Endothelial cell of umbilical vein (primary cell): ENCODE data around the gene ZER1. TPM values are rescaled to one million over a fixed set of nuclear protein-coding genes. Genes with fewer than 3 reads are reported as not detected.

Source experiments
- BruUV-seq: library from RNA; stranded (reverse); fragments of 400-500 nt; replicated peaks from 2 replicates; lab custom pipeline; 2021; lab: Mats Ljungman, UMichigan
- CTCF ChIA-PET: fragments of 300-600, 350-600 bp; sonication (Branson Sonifier 250); formaldehyde crosslinking; loops from one replicate; lab custom pipeline; 2021; ENCODE audit warnings: antibody characterized with exemption, inconsistent platforms; lab: Charles Lee
- POLR2A ChIA-PET: fragments of 300-600, 350-600 bp; sonication (Branson Sonifier 250); formaldehyde crosslinking; loops from one replicate; lab custom pipeline; 2021; ENCODE audit warnings: antibody characterized with exemption, inconsistent platforms; lab: Charles Lee
- DNase-seq: peaks from one replicate; pipeline ENCODE4 v3.0.0-alpha.2; 2011; ENCODE audit warnings: low read depth, low spot score
- FAIRE-seq: peaks from 2 replicates; lab custom pipeline; 2011; peaks lifted over from hg19 to GRCh38; lab: Jason Lieb, UNC
- H2AFZ ChIP-seq: 2 replicates; pipeline ENCODE4 v1.6.0; 2012; ENCODE audit warnings: low read depth, low read length, control low read depth, inconsistent platforms
- H3K27ac ChIP-seq: 2 replicates; pipeline ENCODE4 v1.5.1; 2011; ENCODE audit warnings: low read depth, mild to moderate bottlenecking, control low read depth, low read length, moderate library complexity; ENCODE audit not compliant: insufficient read depth
- H3K27me3 ChIP-seq, 2 experiments: 2 replicates each; pipeline versions ENCODE4 v1.6.0 to v1.6.1; 2011; ENCODE audit warnings: low read length in 2 of 2, mixed read lengths in 1 of 2; ENCODE audit not compliant: control insufficient read depth in 2 of 2, insufficient read depth in 2 of 2
- H3K36me3 ChIP-seq, 2 experiments: 2 replicates in 1 of 2; 3 replicates in 1 of 2; pipeline ENCODE4 v1.5.1; 2011; ENCODE audit warnings: low read length in 2 of 2, mild to moderate bottlenecking in 1 of 2, moderate library complexity in 1 of 2; ENCODE audit not compliant: control insufficient read depth in 2 of 2, insufficient read depth in 2 of 2; ENCODE audit errors: extremely low read depth in 1 of 2
- H3K4me1 ChIP-seq: 3 replicates; pipeline ENCODE4 v1.5.1; 2011; ENCODE audit warnings: mild to moderate bottlenecking, low read length; ENCODE audit not compliant: control insufficient read depth, insufficient read depth; ENCODE audit errors: extremely low read depth
- H3K4me2 ChIP-seq: 2 replicates; pipeline ENCODE4 v1.6.1; 2011; ENCODE audit warnings: low read length, control low read depth, mixed read lengths; ENCODE audit not compliant: insufficient read depth
- H3K4me3 ChIP-seq, 3 experiments: fragments of 200-600 bp in 1 of 3; sonication (generic), shearing (Covaris generic) in 1 of 3; replicated peaks in 1 of 3; 2 replicates each; pipeline ENCODE4 v1.5.1; 2011 to 2016; ENCODE audit warnings: control low read depth in 3 of 3, low read length in 3 of 3, mild to moderate bottlenecking in 2 of 3, inconsistent platforms in 1 of 3, low read depth in 1 of 3, moderate library complexity in 1 of 3; ENCODE audit not compliant: insufficient read depth in 1 of 3
- H3K79me2 ChIP-seq: 2 replicates; pipeline ENCODE4 v1.6.0; 2012; ENCODE audit warnings: low read length, inconsistent platforms; ENCODE audit not compliant: control insufficient read depth, insufficient read depth
- H3K9ac ChIP-seq: replicated peaks from 2 replicates; pipeline ENCODE3; 2011; ENCODE audit warnings: low read length, control low read depth; ENCODE audit not compliant: insufficient read depth; ENCODE audit errors: extremely low read depth
- H3K9me1 ChIP-seq: replicated peaks from 3 replicates; pipeline ENCODE4 v1.6.0; 2011; ENCODE audit warnings: mild to moderate bottlenecking, low read length; ENCODE audit not compliant: control insufficient read depth, insufficient read depth; ENCODE audit errors: extremely low read depth
- H3K9me3 ChIP-seq: replicated peaks from 2 replicates; pipeline ENCODE4 v1.5.1; 2012; ENCODE audit warnings: low read length, inconsistent platforms; ENCODE audit not compliant: control insufficient read depth, insufficient read depth
- H4K20me1 ChIP-seq: replicated peaks from 2 replicates; pipeline ENCODE3; 2011; ENCODE audit warnings: mild to moderate bottlenecking, low read length; ENCODE audit not compliant: control insufficient read depth, insufficient read depth; ENCODE audit errors: extremely low read depth
- EZH2 ChIP-seq: IDR thresholded peaks from 2 replicates; pipeline ENCODE4 v1.6.1; 2012; ENCODE audit warnings: borderline replicate concordance, low read depth, mild to moderate bottlenecking, moderate library complexity, low read length, inconsistent platforms; ENCODE audit not compliant: severe bottlenecking
- FOS ChIP-seq: IDR thresholded peaks from 2 replicates; pipeline ENCODE4 v1.6.1; 2011; ENCODE audit warnings: mild to moderate bottlenecking, low read length, moderate library complexity, borderline replicate concordance; ENCODE audit not compliant: insufficient read depth
- GATA2 ChIP-seq: IDR thresholded peaks from 2 replicates; pipeline ENCODE4 v1.7.0; 2011; ENCODE audit warnings: low read depth, mild to moderate bottlenecking, moderate library complexity, mixed read lengths, low read length; ENCODE audit not compliant: insufficient read length, insufficient read depth
- JUN ChIP-seq: IDR thresholded peaks from 2 replicates; pipeline ENCODE4 v1.6.1; 2011; ENCODE audit warnings: borderline replicate concordance, low read depth; ENCODE audit not compliant: insufficient read length, insufficient read depth
- MYC ChIP-seq: IDR thresholded peaks from one replicate; pipeline ENCODE4 v1.6.1; 2011; ENCODE audit warnings: mild to moderate bottlenecking, low read depth, low read length
- POLR2A ChIP-seq: IDR thresholded peaks from 2 replicates; pipeline ENCODE4 v1.6.1; 2012; ENCODE audit warnings: low read depth, mild to moderate bottlenecking, control low read depth, low read length
- POLR2AphosphoS5 ChIP-seq: IDR thresholded peaks from 2 replicates; pipeline ENCODE4 v1.6.1; 2012; ENCODE audit warnings: low read depth, mild to moderate bottlenecking, control low read depth, low read length, moderate library complexity; ENCODE audit not compliant: insufficient read depth
- dilution Hi-C: fragments of 300-500 bp; cut with MboI; formaldehyde crosslinking; loops from one replicate; pipeline ENCODE4 v1.15.0; 2019; ENCODE audit warnings: low sequenced_read_pairs; ENCODE audit not compliant: extremely low pct_ligation_motif_present
- intact Hi-C: fragments of 100-400 bp; cut with micrococcal nuclease; formaldehyde crosslinking; loops from one replicate; pipeline ENCODE4 v1.10.0; 2022
- polyA plus RNA-seq, 4 experiments: library from polyadenylated mRNA; depleted of rRNA in 3 of 4; stranded (reverse) in 3 of 4; unstranded in 1 of 4; fragments of >200 nt; gene quantifications; 2 replicates each; pipeline versions ENCODE4 v1.2.1 to v1.2.3, GENCODE V29; 2011 to 2012; ENCODE audit warnings: missing spikeins in 1 of 4
- total RNA-seq: library from RNA; stranded (reverse); gene quantifications from 2 replicates; pipeline ENCODE4 v1.2.3, GENCODE V29; 2021
- TF ChIP-seq, protein P1 (sequence below), 2 donors: IDR thresholded peaks; 1 replicate in 1 of 2; 2 replicates in 1 of 2; pipeline ENCODE4 v1.5.1; 2011; ENCODE audit warnings: low read length in 2 of 2, mild to moderate bottlenecking in 2 of 2, moderate library complexity in 2 of 2, control low read depth in 1 of 2, inconsistent platforms in 1 of 2, low read depth in 1 of 2; ENCODE audit not compliant: insufficient read depth in 1 of 2; ENCODE audit errors: extremely low read depth in 1 of 2
- TF ChIP-seq, protein P2 (sequence below): IDR thresholded peaks from 2 replicates; pipeline ENCODE4 v1.6.1; 2011; ENCODE audit not compliant: insufficient read depth, insufficient read length

The ZER1 gene
- total and polyA plus RNA-seq, 2 donors (not counting 3 experiments of a cell fraction or from before 2014, with no cell fraction given) = 23.0 to 29.9 TPM

DNA sequence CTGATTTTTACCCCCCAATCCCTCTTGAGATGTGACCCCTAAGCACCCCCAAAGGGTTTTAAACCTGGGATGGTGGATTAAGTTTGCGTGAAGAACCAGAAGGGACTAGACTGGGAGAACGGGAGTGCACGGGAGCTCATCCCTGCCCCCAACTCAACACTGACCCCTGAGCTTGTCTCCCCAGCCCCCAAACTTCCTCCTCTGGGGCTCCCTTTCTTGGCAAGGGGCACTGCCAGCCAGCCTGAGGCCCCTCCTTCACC lies 87.7 kb downstream of the ZER1 start:
- Histone ChIP-seq H3K27me3 (no peaks in the 10 kb centered on the region), H3K79me2 (peaks cover 10% of the 10 kb centered on the region), H3K9me1 (no peaks in the 10 kb centered on the region), H4K20me1 (no peaks in the 10 kb centered on the region), H3K4me2 (peak overlapping the region; percentile 91), H3K9ac (peak overlapping the region; percentile 92), H3K4me3 (peak overlapping the region; percentile 58 to 90 (median 87)), H3K4me1 (peaks cover 11% of the 10 kb centered on the region), H2AFZ (peak overlapping the region; percentile 59), H3K27ac (peak overlapping the region; percentile 65), H3K9me3 (no peaks in the 10 kb centered on the region), H3K36me3 (no peaks in the 10 kb centered on the region)
- FAIRE-seq = no peak
- ChIA-PET POLR2A (interaction anchor here (0.6 to 0.9 kb wide), 2 partner anchors 42 to 49 kb away, joined by 3 to 4 read pairs; no protein-coding TSS in a partner anchor), CTCF (interaction anchor here (0.9 to 1.7 kb wide), 6 partner anchors 11 to 135 kb away, joined by 3 to 10 read pairs (median 4); partner anchors contain the start of genes DYNC2I2, ENDOG and PKN3)
- intact Hi-C loops = no loop called here
- TSS peak; percentile 62 for BruUV-seq
- DNase-seq = no peak
- TF ChIP-seq POLR2AphosphoS5 (no peak), POLR2A (no peak), EZH2 (no peak), GATA2 (no peak), JUN (no peak), FOS (no peak), MYC (no peak)
- TF ChIP-seq, protein P1, sequence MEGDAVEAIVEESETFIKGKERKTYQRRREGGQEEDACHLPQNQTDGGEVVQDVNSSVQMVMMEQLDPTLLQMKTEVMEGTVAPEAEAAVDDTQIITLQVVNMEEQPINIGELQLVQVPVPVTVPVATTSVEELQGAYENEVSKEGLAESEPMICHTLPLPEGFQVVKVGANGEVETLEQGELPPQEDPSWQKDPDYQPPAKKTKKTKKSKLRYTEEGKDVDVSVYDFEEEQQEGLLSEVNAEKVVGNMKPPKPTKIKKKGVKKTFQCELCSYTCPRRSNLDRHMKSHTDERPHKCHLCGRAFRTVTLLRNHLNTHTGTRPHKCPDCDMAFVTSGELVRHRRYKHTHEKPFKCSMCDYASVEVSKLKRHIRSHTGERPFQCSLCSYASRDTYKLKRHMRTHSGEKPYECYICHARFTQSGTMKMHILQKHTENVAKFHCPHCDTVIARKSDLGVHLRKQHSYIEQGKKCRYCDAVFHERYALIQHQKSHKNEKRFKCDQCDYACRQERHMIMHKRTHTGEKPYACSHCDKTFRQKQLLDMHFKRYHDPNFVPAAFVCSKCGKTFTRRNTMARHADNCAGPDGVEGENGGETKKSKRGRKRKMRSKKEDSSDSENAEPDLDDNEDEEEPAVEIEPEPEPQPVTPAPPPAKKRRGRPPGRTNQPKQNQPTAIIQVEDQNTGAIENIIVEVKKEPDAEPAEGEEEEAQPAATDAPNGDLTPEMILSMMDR (IDR thresholded peaks at IDR 0.05; ENCODE audit: extremely low read depth in 1 of 2, insufficient read depth in 1 of 2, low read depth in 1 of 2, low read length in 2 of 2) = no peak
- TF ChIP-seq, protein P2, sequence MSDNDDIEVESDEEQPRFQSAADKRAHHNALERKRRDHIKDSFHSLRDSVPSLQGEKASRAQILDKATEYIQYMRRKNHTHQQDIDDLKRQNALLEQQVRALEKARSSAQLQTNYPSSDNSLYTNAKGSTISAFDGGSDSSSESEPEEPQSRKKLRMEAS = no peak
- dilution Hi-C loops = no loop called here
